ENCODE data around the gene TBCD. TPM values are rescaled to one million over a fixed set of nuclear protein-coding genes. Genes with fewer than 3 reads are reported as not detected.

Gene TBCD
- total and polyA plus RNA-seq, 4 donors, result 56.3 to 140 (median 92.8) TPM

DNA sequence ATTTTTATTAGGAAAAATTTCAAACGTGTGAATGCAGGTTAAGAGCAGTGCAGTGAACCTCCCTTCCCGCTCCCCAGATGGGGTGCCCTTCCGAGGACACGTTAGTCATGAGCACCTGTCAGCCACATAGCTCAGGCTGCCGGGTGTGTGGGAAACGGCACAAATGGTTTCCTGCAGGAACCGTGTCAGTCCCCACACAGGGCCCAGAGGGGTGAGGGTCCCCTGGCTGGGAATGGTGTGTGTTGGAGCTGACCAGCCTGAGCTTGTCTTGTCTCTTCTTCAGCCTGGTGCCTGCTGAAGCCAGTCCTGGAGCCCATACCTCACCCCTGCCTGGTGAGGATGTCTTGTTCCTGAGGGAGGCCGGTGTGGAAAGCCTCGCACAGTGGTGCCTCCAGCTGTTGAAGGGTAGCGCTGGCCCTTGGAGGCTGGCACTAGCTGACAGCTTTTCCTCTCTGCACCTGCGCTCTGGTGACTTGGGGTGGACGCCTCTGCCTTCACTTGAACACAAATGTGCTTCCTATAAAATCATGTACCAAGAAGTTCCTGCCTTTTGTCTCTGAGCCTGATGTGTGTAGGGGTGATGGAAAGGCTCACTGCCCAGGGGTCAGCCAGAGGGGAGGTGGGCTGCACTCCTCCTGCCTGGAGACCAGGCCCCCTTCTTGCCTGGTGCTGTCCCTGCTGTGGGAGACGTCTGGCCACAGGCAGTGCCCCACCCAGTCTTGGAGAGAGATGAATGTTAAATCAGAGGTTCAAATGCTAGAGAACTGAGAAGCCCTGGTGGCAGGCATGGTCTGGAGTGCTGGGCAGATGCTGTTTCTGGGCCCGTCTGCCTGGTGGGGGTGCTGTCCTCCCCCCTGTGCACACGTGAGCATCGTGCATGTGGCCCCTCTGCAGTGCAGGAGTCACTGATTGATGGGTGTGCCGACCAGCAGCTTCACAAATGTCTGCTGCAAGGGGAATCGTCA is 190.6 kb downstream of the TBCD start:
- DNase-seq (ENCODE audit: low read depth in 4 of 6, low spot score in 6 of 6), result no peak
- no peaks in the 10 kb centered on the region for H3K27me3 ChIP-seq (ENCODE audit: control insufficient read depth, insufficient read depth, low read length)
- WGBS (ENCODE audit: insufficient coverage), result 91% methylated on average over 15 of the region's 18 CpGs

DNA sequence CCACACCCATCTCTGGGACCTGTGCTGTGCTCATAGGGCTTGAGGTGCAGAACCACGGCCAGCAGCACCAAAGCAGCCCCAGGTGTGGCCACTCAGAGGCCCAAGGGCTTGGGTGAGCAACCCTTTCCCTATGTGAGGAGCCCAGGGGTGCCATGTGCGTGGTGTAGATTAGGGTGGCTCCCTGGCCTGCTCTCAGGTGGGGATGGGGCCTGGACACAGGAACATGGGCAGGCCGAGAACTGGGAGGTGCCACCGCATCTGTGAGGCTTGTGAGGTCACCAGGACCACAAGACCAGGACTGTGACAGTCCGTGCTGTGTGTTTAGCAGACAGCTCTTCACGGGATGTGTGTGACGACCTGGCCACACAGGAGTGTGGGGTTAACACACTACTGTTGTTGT is 191.5 kb downstream of the TBCD start:
- Histone ChIP-seq H3K27me3 (ENCODE audit: control insufficient read depth, insufficient read depth, low read length) (no peaks in the 10 kb centered on the region), H3K4me1 (ENCODE audit: control insufficient read depth, insufficient read depth, low read length) (peaks cover 17% of the 10 kb centered on the region), H3K4me3 (ENCODE audit: low read depth, low read length) (no peak overlapping the region), H3K36me3 (ENCODE audit: control insufficient read depth, insufficient read depth, low read length) (peaks cover 73% of the 10 kb centered on the region), H3K9me3 (ENCODE audit: control insufficient read depth, insufficient read depth, low read length) (peaks cover 16% of the 10 kb centered on the region), H3K27ac (ENCODE audit: low read depth, low read length) (no peak overlapping the region)
- no peak for DNase-seq (ENCODE audit: low read depth in 4 of 6, low spot score in 6 of 6)
- WGBS (ENCODE audit: insufficient coverage), result 99% methylated on average over 7 of the region's 7 CpGs

More for the DNA sequence above, 190.6 kb downstream of the TBCD start:
- no peak overlapping the region for H3K27ac ChIP-seq (ENCODE audit: low read depth, low read length)
- H3K4me1 ChIP-seq (ENCODE audit: control insufficient read depth, insufficient read depth, low read length), result peaks cover 26% of the 10 kb centered on the region
- peaks cover 75% of the 10 kb centered on the region for H3K36me3 ChIP-seq (ENCODE audit: control insufficient read depth, insufficient read depth, low read length)
- H3K9me3 ChIP-seq (ENCODE audit: control insufficient read depth, insufficient read depth, low read length), result peaks cover 13% of the 10 kb centered on the region
- no peak overlapping the region for H3K4me3 ChIP-seq (ENCODE audit: low read depth, low read length)

DNA sequence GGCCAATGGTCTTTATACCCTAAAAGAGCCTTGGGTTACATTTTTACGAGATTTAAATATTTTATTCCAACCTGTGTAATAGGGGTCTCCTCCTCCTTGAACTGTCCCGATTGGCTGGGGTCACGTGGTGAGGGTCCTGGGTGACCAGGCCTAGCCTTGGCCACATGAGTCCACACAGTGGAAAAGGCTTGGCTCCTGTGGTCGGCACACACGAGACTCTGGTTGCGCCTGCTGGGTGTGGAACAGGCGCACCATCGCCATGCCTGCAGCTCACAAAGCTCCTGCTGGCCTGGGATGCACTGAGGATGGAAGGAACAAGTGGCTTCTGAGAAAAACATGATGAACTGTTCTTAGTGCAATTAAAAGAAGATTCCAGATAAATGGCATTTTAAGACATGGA is 191.9 kb downstream of the TBCD start:
- Histone ChIP-seq H3K9me3 (ENCODE audit: control insufficient read depth, insufficient read depth, low read length) (peaks cover 16% of the 10 kb centered on the region), H3K4me3 (ENCODE audit: low read depth, low read length) (no peak overlapping the region), H3K27me3 (ENCODE audit: control insufficient read depth, insufficient read depth, low read length) (no peaks in the 10 kb centered on the region), H3K36me3 (ENCODE audit: control insufficient read depth, insufficient read depth, low read length) (peaks cover 72% of the 10 kb centered on the region), H3K4me1 (ENCODE audit: control insufficient read depth, insufficient read depth, low read length) (peaks cover 13% of the 10 kb centered on the region), H3K27ac (ENCODE audit: low read depth, low read length) (no peak overlapping the region)
- 98% methylated on average over 8 of the region's 8 CpGs for WGBS (ENCODE audit: insufficient coverage)
- DNase-seq (ENCODE audit: low read depth in 4 of 6, low spot score in 6 of 6), result no peak

DNA sequence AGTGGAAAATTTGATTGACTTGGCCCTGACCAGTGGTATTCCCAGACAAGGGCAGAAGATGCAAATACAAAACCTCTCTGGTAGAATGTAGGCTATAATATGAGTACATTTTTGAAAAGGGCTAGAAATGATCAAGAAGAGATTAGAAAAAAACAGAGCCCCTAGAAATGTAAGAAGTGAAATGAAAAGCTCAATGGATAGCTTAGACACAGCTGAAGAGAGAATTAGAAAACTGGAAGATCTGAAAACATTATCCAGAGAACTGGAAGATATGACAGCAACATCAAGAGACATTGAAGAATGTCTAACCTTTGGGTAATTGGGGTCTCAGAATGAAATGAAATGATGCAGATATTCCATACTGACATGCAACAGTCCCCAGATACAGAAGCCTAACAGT is 193.1 kb downstream of the TBCD start:
- H3K9me3 ChIP-seq (ENCODE audit: control insufficient read depth, insufficient read depth, low read length), result peaks cover 16% of the 10 kb centered on the region
- no peak for DNase-seq (ENCODE audit: low read depth in 4 of 6, low spot score in 6 of 6)
- peaks cover 67% of the 10 kb centered on the region for H3K36me3 ChIP-seq (ENCODE audit: control insufficient read depth, insufficient read depth, low read length)

DNA sequence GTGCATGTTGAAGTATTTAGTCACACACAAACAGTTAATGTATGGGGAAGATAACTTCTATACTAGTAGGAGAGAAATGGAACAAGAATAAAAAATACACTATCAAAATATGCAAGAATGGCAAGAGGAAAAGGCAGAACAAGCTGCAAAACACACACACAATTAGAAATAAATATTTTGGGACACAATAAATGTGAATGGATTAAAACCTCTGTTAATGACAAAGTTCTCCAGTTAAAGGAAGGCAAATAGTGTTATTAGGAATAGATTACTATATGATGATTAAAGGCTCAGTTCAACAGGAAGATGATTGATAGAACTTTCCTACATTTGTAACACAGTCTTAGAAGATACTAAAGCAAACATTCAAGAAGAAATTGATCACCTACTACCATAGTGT is 194.2 kb downstream of the TBCD start:
- no peaks in the 10 kb centered on the region for H3K27me3 ChIP-seq (ENCODE audit: control insufficient read depth, insufficient read depth, low read length)
- no peaks in the 10 kb centered on the region for H3K4me1 ChIP-seq (ENCODE audit: control insufficient read depth, insufficient read depth, low read length)
- no peak overlapping the region for H3K27ac ChIP-seq (ENCODE audit: low read depth, low read length)
- no peak overlapping the region for H3K4me3 ChIP-seq (ENCODE audit: low read depth, low read length)
- H3K9me3 ChIP-seq (ENCODE audit: control insufficient read depth, insufficient read depth, low read length), result peaks cover 16% of the 10 kb centered on the region
- DNase-seq (ENCODE audit: low read depth in 4 of 6, low spot score in 6 of 6), result no peak
- peaks cover 61% of the 10 kb centered on the region for H3K36me3 ChIP-seq (ENCODE audit: control insufficient read depth, insufficient read depth, low read length)

More for the DNA sequence above, 193.1 kb downstream of the TBCD start:
- Histone ChIP-seq H3K4me1 (ENCODE audit: control insufficient read depth, insufficient read depth, low read length) (peaks cover 2% of the 10 kb centered on the region), H3K4me3 (ENCODE audit: low read depth, low read length) (no peak overlapping the region), H3K27me3 (ENCODE audit: control insufficient read depth, insufficient read depth, low read length) (no peaks in the 10 kb centered on the region), H3K27ac (ENCODE audit: low read depth, low read length) (no peak overlapping the region)

DNA sequence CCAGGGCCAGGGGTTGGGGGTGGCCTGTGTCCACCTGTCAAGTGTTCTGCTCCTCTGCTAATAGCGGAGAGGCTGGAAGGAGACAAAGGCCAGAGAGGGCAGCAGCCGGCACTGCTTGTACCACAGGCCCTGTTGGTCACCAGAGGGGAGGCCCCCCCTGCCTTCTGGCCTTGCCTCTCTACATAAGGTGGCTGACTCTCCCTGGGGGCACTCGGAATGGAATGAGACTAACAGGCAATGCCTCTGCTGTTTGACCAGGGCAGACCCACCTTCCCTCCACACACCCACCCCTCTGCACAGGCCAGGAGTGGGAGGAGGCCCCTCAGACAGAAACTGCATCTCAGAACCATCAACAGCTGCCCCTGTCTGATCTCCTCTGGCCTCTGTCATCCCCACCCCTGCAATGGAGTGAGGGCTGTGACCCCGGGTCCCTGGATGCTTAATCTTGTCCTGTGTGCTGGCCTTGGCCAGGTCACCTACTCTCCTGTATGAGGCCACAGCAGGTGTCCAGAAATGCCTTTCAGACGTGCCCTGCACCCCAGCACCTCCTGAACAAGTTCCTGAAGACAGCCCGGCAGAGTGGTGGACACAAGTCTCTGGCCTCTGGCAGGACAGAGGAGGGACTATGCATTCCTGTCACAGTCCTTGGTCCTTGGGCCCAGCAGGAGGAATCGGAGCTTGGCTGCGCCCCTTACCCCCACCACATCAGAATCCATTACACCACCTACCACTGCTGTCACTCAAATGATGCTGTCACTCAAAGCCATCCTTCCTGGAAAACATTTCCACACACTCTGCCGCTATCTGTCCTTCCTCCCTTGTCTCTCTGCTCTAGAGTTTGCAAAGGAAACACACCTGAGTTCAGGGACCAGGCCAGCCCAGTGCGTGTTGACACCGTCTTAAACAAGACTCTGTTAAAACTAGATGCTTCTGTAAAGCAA is 195.5 kb downstream of the TBCD start:
- H3K4me1 ChIP-seq (ENCODE audit: control insufficient read depth, insufficient read depth, low read length), result no peaks in the 10 kb centered on the region
- peaks cover 19% of the 10 kb centered on the region for H3K9me3 ChIP-seq (ENCODE audit: control insufficient read depth, insufficient read depth, low read length)
- peaks cover 53% of the 10 kb centered on the region for H3K36me3 ChIP-seq (ENCODE audit: control insufficient read depth, insufficient read depth, low read length)
- H3K4me3 ChIP-seq (ENCODE audit: low read depth, low read length), result no peak overlapping the region
- no peaks in the 10 kb centered on the region for H3K27me3 ChIP-seq (ENCODE audit: control insufficient read depth, insufficient read depth, low read length)
- 96% methylated on average over 11 of the region's 11 CpGs for WGBS (ENCODE audit: insufficient coverage)
- DNase-seq (ENCODE audit: low read depth in 4 of 6, low spot score in 6 of 6), result no peak
- no peak overlapping the region for H3K27ac ChIP-seq (ENCODE audit: low read depth, low read length)

DNA sequence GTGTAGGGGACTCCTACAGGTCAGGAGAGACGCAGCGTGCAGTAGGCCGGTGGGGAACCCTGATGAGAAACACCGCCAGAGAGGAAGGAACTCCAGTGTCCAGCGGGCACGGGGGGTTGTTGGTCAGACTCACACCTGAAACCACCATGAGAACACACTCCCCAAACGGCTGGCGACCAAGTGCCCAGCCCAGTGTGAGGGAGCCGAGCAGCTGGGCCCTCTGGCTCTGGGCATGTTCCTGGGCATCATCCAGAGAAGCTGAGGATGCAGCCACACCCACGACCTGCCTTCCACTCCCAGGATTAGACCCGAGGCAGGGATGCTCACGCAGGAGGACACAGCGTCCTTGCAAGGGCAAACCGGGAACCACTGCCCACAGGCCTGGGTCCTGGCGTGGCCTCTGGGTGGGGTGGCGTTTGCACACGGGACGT is 196.2 kb downstream of the TBCD start:
- peaks cover 45% of the 10 kb centered on the region for H3K36me3 ChIP-seq (ENCODE audit: control insufficient read depth, insufficient read depth, low read length)
- no peak overlapping the region for H3K4me3 ChIP-seq (ENCODE audit: low read depth, low read length)
- H3K27me3 ChIP-seq (ENCODE audit: control insufficient read depth, insufficient read depth, low read length), result no peaks in the 10 kb centered on the region
- H3K9me3 ChIP-seq (ENCODE audit: control insufficient read depth, insufficient read depth, low read length), result peaks cover 19% of the 10 kb centered on the region
- 100% methylated on average over 17 of the region's 18 CpGs for WGBS (ENCODE audit: insufficient coverage)
- no peaks in the 10 kb centered on the region for H3K4me1 ChIP-seq (ENCODE audit: control insufficient read depth, insufficient read depth, low read length)
- no peak overlapping the region for H3K27ac ChIP-seq (ENCODE audit: low read depth, low read length)
- no peak for DNase-seq (ENCODE audit: low read depth in 4 of 6, low spot score in 6 of 6)

DNA sequence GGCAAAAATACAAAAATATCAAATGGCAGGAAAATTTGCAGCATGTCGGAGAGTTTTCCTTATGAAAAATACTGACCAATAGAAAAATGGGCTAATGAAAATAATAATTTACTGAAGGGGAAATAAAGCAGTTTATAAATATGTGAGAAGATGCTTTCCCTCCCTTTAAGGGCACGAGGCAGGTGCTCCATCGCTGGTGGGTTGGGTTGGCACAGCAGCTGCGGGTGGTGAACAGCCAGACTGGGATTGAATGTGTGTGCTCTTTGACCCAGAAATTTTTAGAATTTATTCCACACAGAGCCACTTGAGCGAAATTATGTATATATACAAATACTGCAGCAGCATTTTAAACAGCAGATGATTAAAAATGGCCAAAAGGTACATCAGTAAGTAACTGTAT is 197.1 kb downstream of the TBCD start:
- no peaks in the 10 kb centered on the region for H3K4me1 ChIP-seq (ENCODE audit: control insufficient read depth, insufficient read depth, low read length)
- WGBS (ENCODE audit: insufficient coverage), result no CpG with 5 or more reads among the region's 5 CpGs
- peaks cover 37% of the 10 kb centered on the region for H3K36me3 ChIP-seq (ENCODE audit: control insufficient read depth, insufficient read depth, low read length)
- H3K9me3 ChIP-seq (ENCODE audit: control insufficient read depth, insufficient read depth, low read length), result peaks cover 21% of the 10 kb centered on the region
- H3K27ac ChIP-seq (ENCODE audit: low read depth, low read length), result no peak overlapping the region
- H3K4me3 ChIP-seq (ENCODE audit: low read depth, low read length), result no peak overlapping the region
- no peak for DNase-seq (ENCODE audit: low read depth in 4 of 6, low spot score in 6 of 6)
- H3K27me3 ChIP-seq (ENCODE audit: control insufficient read depth, insufficient read depth, low read length), result no peaks in the 10 kb centered on the region

DNA sequence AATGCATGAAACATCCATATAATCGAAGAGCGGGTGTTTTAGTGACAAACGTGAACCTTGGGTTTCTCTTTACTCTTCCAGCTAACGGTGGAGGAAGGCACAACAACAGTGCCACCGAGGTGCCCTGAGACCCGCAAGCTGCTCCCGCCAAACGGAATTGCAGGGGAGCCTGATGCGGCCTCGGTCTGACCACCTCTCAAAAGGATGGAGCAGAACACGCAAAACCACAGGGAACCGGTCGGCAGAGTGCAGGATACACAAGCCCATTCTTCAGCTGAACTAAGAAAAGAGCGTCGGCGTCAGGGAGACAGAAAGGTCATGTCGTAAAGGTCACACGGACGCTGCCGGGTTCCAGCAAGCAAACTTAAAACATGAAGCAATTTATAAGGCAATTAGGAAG is 197.5 kb downstream of the TBCD start:
- Histone ChIP-seq H3K36me3 (ENCODE audit: control insufficient read depth, insufficient read depth, low read length) (peaks cover 33% of the 10 kb centered on the region), H3K9me3 (ENCODE audit: control insufficient read depth, insufficient read depth, low read length) (peaks cover 21% of the 10 kb centered on the region), H3K4me1 (ENCODE audit: control insufficient read depth, insufficient read depth, low read length) (no peaks in the 10 kb centered on the region), H3K27ac (ENCODE audit: low read depth, low read length) (no peak overlapping the region), H3K4me3 (ENCODE audit: low read depth, low read length) (no peak overlapping the region), H3K27me3 (ENCODE audit: control insufficient read depth, insufficient read depth, low read length) (no peaks in the 10 kb centered on the region)
- 97% methylated on average over 17 of the region's 20 CpGs for WGBS (ENCODE audit: insufficient coverage)
- no peak for DNase-seq (ENCODE audit: low read depth in 4 of 6, low spot score in 6 of 6)
